IPS-11a (cell line): ENCODE measurements around the gene TLR3.
A peak's percentile ranks its signal among the peaks of the same experiment; 100 is the strongest.

ENCODE experiments used
- H3K4me3 ChIP-seq: one replicate; pipeline ENCODE4 v1.5.1; 2013; ENCODE audit warnings: low read depth, low read length, control low read depth

The TLR3 gene

DNA sequence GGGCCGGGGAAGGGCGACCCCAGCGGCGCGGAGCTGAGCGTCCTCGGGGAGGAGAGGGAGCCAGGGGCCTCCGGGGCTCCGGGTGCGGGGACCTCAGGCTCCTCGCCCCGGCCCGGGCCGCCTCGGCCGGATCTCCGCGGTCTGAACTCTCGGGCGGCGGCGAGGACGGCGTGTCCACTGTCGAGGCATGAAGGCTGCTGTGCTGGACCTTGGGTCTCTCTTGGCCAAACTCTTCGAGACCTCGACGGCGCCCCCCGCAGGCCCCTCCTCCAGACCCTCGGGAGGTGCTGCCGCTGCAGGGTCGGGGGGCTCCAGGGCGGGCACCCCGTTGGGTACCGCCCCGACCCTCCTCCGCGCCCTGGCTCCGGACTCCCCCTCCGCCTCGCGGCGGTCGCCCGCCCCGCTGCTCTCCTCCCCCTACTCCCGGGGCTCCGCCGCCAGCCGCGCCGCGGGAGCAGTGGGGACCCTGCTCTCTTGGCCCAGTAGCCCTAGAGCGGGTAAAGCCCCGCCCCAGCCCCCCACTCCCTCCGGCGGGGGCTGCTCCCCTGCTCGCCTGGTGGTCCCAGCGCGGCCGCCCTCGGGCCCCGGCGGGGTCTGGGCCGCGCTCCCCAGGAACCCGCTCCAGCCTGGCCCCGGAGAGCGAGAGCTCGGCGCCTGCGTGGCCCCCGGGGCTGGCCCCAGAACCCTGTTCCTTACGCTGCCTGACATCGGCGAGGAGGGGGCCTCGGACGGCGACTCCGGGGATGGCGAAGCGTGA is 36.1 kb downstream of the TLR3 start:
- H3K4me3 ChIP-seq, result peak overlapping the region; percentile 28

DNA sequence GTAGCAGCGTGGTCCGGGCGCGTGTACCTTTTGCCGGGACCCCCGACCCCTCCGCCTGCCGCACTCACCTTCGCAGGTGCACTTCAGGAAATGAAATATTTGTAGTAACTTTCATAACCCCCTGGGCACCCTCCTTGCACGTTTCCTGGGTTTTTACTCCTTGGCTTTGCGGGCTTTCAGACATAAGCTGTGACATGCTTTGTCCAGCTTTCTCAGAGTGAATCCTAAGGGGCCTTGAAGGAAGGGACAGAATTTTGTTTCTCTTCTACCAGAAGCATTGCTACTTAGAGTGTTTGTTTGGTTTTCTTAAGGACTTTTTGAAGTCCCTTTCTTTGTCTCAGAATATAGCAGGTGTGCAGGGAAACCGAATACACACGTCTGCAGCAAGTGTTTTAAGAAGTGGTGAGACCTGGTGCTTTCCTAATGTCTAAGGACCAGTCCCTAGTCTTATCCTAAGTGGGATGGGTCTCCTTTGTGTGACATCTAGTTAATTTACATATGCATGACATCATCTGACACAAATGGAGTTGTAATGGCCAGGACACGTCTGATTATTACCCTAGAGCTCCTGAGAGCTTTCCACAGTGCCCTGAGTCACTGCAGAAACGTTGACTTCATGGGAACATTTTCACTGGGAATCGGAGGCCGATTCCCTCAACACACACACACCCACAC is 36.8 kb downstream of the TLR3 start:
- peak overlapping the region; percentile 28 for H3K4me3 ChIP-seq

DNA sequence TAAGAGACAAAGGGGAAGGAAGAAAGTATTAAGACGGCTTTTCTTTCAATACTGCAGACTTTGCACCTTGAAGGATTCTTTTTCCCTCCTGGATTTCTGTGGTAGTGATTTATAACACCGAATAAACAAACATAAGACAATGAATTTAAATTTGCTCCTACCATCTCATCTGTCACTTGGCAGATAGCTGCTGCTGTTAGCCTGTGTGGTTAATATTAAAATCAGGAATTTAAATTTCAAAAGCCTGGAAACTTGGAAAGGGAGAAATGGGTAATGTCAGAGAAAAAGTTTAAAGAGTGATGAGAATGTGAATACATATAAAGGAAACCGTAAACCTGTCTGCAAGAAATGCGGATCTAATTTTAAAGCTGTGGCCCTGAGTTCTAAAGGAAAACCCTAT is 39.0 kb downstream of the TLR3 start:
- H3K4me3 ChIP-seq, result no peak overlapping the region

DNA sequence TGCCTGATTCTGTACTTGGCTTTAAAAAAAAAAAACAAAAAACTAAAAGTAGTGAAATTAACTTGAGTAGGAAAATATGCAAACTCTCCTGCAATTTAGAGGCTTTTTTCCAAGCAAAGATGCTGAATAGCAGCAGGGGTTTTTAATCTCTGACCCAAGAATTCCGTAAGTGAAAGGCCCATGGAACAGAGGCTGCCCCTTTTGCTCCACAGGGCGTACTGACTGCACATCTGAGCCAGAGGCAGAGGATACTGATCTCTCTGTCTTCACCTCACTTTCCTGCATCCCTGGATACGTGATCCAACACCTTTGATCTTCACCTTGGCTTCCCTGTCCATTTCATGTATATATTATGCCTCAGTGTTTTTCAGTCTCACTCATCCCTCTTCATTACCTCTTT is 39.4 kb downstream of the TLR3 start:
- H3K4me3 ChIP-seq, result no peak overlapping the region

DNA sequence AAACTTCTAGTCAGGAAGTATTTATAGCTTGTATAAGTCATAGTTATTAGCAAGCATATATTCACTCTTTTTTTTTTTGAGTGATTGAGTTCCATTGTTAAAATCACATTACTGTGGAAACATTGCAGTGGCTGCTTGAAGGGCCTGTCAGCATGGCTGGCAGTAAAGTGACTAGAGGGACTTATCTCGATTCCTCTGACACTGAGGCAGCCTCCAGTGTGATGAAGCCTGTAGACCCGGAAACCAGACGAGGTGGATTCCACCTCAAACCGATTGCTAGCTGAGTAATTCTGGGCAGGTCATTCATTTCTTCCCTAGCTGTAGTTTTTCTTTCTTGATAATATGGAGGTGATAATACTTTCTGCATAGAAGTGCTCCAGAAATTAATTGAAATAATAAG is 40.3 kb downstream of the TLR3 start:
- no peak overlapping the region for H3K4me3 ChIP-seq

DNA sequence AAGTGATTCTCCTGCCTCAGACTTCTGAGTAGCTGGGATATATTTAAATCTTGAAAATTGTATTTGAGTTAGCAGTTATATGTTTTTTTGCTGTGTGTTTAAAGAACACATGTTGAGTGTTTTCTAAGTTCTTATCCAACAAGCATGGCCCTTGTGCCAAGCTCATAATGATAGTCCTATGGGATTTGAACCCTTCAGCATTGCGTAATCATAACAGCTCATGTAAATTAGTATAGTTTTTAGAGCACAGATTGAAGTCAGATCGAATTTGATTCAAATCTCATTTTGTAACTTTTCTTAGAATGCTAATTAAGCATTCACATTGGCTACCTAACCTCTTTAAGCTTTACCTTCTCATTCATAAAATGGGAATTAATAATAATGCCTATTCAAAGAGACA is 47.7 kb downstream of the TLR3 start:
- no peak overlapping the region for H3K4me3 ChIP-seq

DNA sequence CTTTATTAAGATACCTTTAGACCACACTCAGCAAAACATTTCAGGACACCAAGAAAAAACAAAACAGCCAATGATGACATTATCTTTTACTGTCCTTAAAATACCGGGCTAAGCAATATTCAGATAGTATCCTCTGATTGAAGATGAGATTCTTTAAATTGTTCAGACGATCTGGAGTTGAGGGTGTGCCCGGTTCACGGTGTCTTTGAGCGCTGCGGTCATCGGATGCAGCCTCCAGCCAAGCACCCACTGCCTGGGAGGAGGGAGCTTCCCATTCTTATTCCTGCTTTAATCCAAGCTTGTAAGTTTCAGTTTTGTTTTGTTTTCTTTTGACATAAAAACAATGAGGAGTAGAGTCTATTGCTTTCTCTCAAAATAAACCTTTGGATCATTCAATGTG is 49.6 kb downstream of the TLR3 start:
- no peak overlapping the region for H3K4me3 ChIP-seq

DNA sequence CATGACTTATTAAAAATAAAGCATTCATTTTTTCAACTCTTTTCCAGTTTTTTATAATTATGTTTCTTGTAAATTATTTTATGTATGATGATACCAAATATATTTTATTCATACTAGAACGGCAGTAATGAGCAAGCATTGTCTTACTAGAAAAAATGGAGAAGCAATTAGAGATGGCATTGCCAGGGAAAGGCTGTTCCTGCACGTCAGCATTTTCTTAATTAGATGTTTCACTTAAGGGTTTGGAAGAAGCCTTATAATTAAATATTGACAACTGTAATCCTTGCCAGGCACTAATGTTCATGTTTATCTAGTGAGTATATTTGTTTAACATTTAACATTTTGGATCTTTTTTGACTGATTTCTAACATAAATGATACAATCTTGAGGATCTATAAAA is 52.1 kb downstream of the TLR3 start:
- no peak overlapping the region for H3K4me3 ChIP-seq

DNA sequence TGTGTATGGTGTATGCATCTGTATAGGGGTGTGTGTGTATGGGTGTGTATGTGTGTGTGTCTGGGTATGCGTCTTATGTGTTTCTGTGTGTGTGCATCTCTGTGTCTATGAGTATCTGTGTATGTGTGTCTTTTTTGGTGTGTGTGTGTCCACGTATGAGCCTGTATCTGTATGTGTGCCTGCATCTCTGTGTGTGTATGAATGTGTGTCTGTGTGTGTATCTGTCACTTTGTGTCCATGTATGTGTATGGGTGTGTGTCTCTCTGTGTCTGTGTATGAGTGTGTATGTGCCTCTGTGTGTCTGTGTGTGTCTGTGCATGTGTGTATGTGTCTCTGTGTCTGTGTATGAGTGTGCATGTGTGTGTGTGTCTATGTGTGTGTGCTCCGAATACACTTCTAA is 59.9 kb downstream of the TLR3 start:
- no peak overlapping the region for H3K4me3 ChIP-seq

DNA sequence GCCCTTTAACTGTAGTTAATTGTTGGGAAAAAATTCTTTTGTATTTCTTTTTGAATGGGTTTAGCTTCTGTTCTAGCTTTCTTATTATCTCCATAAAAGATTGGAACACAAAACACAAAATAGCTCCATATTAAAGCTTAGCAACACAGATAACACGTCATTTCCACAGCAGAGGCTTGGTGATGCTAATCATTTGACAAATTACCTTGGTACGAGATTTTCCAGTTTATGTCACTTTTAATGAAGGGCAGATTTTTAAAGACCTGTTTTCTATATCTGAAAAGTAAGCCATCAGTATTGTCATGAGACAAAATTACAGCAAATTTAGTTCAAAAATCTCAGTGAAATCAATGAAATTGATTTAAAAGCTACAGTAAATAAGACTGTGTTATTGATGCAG is 63.0 kb downstream of the TLR3 start:
- H3K4me3 ChIP-seq, result no peak overlapping the region

DNA sequence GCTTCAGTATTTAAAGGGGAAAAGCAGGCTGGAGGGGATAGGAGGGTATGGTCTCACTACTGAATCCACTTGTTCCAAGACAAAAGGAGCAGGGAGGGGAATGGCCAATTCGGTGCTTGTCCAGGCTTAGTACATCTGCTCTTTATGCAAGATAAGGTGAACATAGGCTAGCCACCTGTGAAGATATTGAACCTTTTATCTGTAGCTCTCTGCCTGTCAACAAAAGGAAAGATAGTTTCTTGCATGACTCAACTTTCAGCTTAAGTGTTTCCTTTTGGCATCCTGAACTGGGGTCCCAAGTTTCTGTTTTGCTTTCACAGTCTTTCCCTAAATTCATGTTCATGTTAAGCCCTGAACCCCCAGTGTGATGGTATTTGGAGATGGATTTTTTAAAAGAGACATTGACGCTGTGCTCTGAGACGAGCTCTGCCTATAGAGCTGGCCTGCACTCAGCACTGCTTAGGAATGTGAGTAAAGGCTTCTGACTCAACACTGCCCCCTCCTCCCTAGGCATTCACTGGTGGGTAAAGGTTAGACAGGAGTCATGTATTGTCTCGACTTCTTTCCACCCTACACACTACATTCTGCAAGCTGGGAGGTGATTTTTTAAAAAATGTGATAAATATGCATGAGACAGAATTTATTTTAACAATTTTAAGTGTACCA is 63.8 kb downstream of the TLR3 start:
- H3K4me3 ChIP-seq, result no peak overlapping the region

DNA sequence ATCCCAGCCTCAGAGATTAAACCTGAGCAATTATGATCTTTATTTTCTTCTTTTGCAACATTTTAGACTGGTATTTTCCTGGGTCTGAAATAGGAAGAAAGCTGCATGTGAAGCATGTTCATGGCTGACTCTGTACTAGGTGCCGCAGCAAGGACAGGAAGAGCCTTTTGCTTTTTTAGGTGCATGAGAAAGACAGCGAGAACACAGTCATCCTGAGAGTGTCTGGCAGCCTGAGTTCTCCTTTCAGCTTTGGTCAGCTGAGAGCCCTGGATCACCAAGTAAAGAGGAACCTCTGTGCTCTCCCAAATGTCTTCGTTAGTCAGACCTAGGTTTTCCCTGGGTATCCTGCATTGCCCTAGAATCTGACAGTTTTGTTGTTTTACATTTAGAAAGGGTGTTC is 65.3 kb downstream of the TLR3 start:
- H3K4me3 ChIP-seq, result no peak overlapping the region

DNA sequence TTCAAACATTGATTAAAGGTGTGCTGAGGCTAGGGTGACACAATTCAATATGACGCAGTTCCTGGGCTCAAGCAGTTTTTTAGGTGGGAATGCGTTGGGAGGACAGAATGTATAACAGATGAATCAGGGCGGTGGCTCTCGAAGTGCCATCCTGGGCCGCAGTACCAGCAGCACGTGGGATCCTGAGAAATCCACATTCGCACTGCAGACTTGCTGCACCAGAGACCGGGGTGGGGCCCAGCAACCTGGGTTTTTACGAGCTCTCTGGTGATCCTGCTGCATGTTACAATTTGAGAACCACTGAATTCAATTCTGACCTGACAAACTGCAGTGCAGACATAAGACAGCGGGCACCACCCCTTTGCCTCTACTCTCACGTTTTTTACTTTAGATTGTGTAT is 65.9 kb downstream of the TLR3 start:
- no peak overlapping the region for H3K4me3 ChIP-seq

DNA sequence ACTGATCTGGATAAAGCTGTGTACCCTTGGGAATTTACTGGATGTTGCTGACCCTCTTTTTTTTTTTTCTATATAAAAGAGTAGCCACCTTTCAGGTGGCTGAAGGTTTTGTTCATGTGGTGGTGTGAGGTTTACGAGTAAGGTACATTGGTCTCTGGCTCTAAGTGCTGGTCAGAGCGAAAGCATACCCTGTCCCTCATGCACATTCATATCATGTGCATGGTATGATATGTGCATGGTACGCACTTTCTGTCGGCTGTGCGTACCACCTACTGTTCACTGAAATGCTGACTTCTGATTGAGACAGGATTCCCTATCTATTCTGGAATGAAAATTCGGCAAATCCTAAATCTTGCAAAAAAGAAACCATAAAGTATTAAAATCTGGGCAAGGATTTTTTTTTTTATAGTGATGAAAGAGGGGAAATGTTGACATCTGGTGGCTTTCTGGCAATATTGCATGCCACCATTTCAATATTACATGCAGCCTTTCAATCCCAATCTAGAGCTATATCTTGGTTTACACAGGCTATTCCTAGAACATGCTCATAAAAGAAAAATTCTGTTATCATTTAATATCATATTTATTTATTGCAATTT is 68.3 kb downstream of the TLR3 start:
- H3K4me3 ChIP-seq, result no peak overlapping the region
